HepG2 (cell line): Measurements from ENCODE around the gene VEGFA. TPM values are rescaled to one million over a fixed set of nuclear protein-coding genes. Genes with fewer than 3 reads are reported as not detected.

Experiments used
- ARNT ChIP-seq: fragments of 450-650 bp; IDR thresholded peaks from 2 replicates; pipeline ENCODE4 v1.6.1; 2017
- CBX1 ChIP-seq: IDR thresholded peaks from one replicate; pipeline ENCODE4 v1.6.1; 2016; ENCODE audit warnings: antibody characterized with exemption, low read depth
- CCAR2 ChIP-seq: fragments of 200-400 bp; formaldehyde crosslinking; optimal IDR thresholded peaks from 2 replicates; pipeline ENCODE3; 2018; ENCODE audit warnings: low read depth, mild to moderate bottlenecking, low read length, moderate library complexity
- GATAD1 ChIP-seq: IDR thresholded peaks from 2 replicates; pipeline ENCODE4 v1.6.1; 2016; ENCODE audit warnings: missing genetic modification reagents, missing compliant biosample characterization
- JUND ChIP-seq: sonication (generic); formaldehyde crosslinking; IDR thresholded peaks from 2 replicates; pipeline ENCODE4 v1.8.0; 2022; ENCODE audit warnings: mild to moderate bottlenecking, missing genetic modification reagents
- NKX3-1 ChIP-seq: sonication (generic); formaldehyde crosslinking; IDR thresholded peaks from 2 replicates; pipeline ENCODE4 v1.5.0; 2020; ENCODE audit warnings: missing genetic modification reagents
- PATZ1 ChIP-seq: sonication (generic); formaldehyde crosslinking; IDR thresholded peaks from 2 replicates; pipeline ENCODE4 v1.4.0; 2020; ENCODE audit warnings: missing genetic modification reagents
- PAXIP1 ChIP-seq: sonication (generic); formaldehyde crosslinking; conservative IDR thresholded peaks from 2 replicates; pipeline ENCODE4 v1.4.0; 2020; ENCODE audit warnings: mild to moderate bottlenecking, missing genetic modification reagents, moderate library complexity
- PHF21A ChIP-seq: sonication (generic); formaldehyde crosslinking; IDR thresholded peaks from 2 replicates; pipeline ENCODE4 v1.5.0; 2020; ENCODE audit warnings: mild to moderate bottlenecking, missing genetic modification reagents
- RBAK ChIP-seq: sonication (generic); formaldehyde crosslinking; IDR thresholded peaks from 2 replicates; pipeline ENCODE4 v1.5.1; 2020; ENCODE audit warnings: mild to moderate bottlenecking, missing genetic modification reagents
- RXRB ChIP-seq: IDR thresholded peaks from 2 replicates; pipeline ENCODE4 v1.6.1; 2016; ENCODE audit warnings: borderline replicate concordance, missing genetic modification reagents, missing compliant biosample characterization
- ZBTB40 ChIP-seq, 2 experiments: fragments of 450-650 bp in 1 of 2; sonication (generic) in 1 of 2; formaldehyde crosslinking in 1 of 2; IDR thresholded peaks; 2 replicates each; pipeline versions ENCODE4 v1.6.1 to v1.8.0; 2016 to 2022; ENCODE audit warnings: antibody characterized with exemption in 1 of 2, mild to moderate bottlenecking in 1 of 2, missing genetic modification reagents in 1 of 2
- ZNF569 ChIP-seq: sonication (generic); formaldehyde crosslinking; IDR thresholded peaks from 2 replicates; pipeline ENCODE4 v1.5.0; 2020; ENCODE audit warnings: mild to moderate bottlenecking, missing genetic modification reagents, moderate library complexity, borderline replicate concordance
- ZNF883 ChIP-seq: sonication (generic); formaldehyde crosslinking; IDR thresholded peaks from 2 replicates; pipeline ENCODE4 v1.5.1; 2020; ENCODE audit warnings: mild to moderate bottlenecking, missing genetic modification reagents; ENCODE audit errors: not compliant biosample characterization
- polyA plus RNA-seq, 8 experiments: library from polyadenylated mRNA; depleted of rRNA in 3 of 8; stranded (reverse) in 7 of 8; unstranded in 1 of 8; fragments of >200 nt; fragmentation: Illumina TruSeq in 4 of 8; extraction: Trizol in 4 of 8; gene quantifications; 2 replicates each; pipeline versions ENCODE4 v1.2.1 to v1.2.3, GENCODE V29; 2011 to 2016; ENCODE audit warnings: low read depth in 4 of 8, missing spikeins in 1 of 8, mixed read lengths in 1 of 8; ENCODE audit not compliant: insufficient read depth in 1 of 8
- total RNA-seq, 5 experiments: library from RNA; depleted of rRNA; stranded (reverse); fragments of >200 nt; fragmentation: Illumina TruSeq; extraction: Trizol; gene quantifications; 2 replicates each; pipeline ENCODE4 v1.2.3, GENCODE V29; 2016; ENCODE audit warnings: low read depth in 1 of 5

The VEGFA gene
- total and polyA plus RNA-seq, 2 of the 13 experiments (the other 11 are each of a cell fraction or from before 2014, with no cell fraction given): 68.1 to 629 TPM

GRCh38 chr6:43827898-43828297, 57.9 kb downstream of the VEGFA start (continued):
- TF ChIP-seq PATZ1 (CRISPR knock-in tag) (peak; percentile 44), RBAK (CRISPR knock-in tag) (no peak), RXRB (CRISPR knock-in tag) (no peak), PHF21A (CRISPR knock-in tag) (peak; percentile 68; the same call in 1 of the 2 replicates), NKX3-1 (CRISPR knock-in tag) (peak; percentile 46; the same call in 1 of the 2 replicates), JUND (CRISPR knock-in tag) (no peak), CBX1 (no peak), ZNF883 (CRISPR knock-in tag) (peak; percentile 20), ARNT (no peak), ZBTB40 (IDR thresholded peaks at IDR 0.05) (no peak), ZBTB40 (CRISPR knock-in tag; IDR thresholded peaks at IDR 0.05) (peak; percentile 59; the same call in 1 of the 2 replicates), ZNF569 (CRISPR knock-in tag) (no peak), GATAD1 (CRISPR knock-in tag) (no peak), CCAR2 (no peak), PAXIP1 (CRISPR knock-in tag) (peak; percentile 64)
